CD4-positive, alpha-beta T cell treated with Interleukin-17A for 4 hours (primary cell): Measurements from ENCODE around the gene MAP4K5.

ENCODE experiments used
- DNase-seq: peaks from one replicate; pipeline ENCODE4 v3.0.0-alpha.2; 2020; ENCODE audit warnings: mixed read lengths

The MAP4K5 gene

GRCh38 chr14:50475460-50475859, 56.9 kb downstream of the MAP4K5 start:
- DNase-seq, result no peak

- no peak for DNase-seq
Observed at GRCh38 chr14:50471838-50472465, 60.4 kb downstream of the MAP4K5 start.

GRCh38 chr14:50469982-50470381, 62.4 kb downstream of the MAP4K5 start:
- DNase-seq, result no peak

- no peak for DNase-seq
Observed at GRCh38 chr14:50462111-50462510, 70.3 kb downstream of the MAP4K5 start.

GRCh38 chr14:50453869-50454268, 78.5 kb downstream of the MAP4K5 start:
- no peak for DNase-seq

- DNase-seq, result no peak
Observed at GRCh38 chr14:50452979-50453705, 79.2 kb downstream of the MAP4K5 start.

- DNase-seq, result no peak
Observed at GRCh38 chr14:50452296-50452695, 80.1 kb downstream of the MAP4K5 start.

- no peak for DNase-seq
Observed at GRCh38 chr14:50451854-50452253, 80.5 kb downstream of the MAP4K5 start.

GRCh38 chr14:50447461-50447860, 84.9 kb downstream of the MAP4K5 start:
- DNase-seq, result no peak

GRCh38 chr14:50434528-50434927, 97.8 kb downstream of the MAP4K5 start:
- no peak for DNase-seq

GRCh38 chr14:50432131-50432530, 100.2 kb downstream of the MAP4K5 start:
- no peak for DNase-seq

- no peak for DNase-seq
Observed at GRCh38 chr14:50425816-50426215, 106.6 kb downstream of the MAP4K5 start.

- DNase-seq, result no peak
Observed at GRCh38 chr14:50425105-50425504, 107.3 kb downstream of the MAP4K5 start.

GRCh38 chr14:50423529-50423928, 108.8 kb downstream of the MAP4K5 start:
- DNase-seq, result no peak

- no peak for DNase-seq
Observed at GRCh38 chr14:50421499-50421898, 110.9 kb downstream of the MAP4K5 start.

GRCh38 chr14:50417853-50418252, 114.5 kb downstream of the MAP4K5 start:
- DNase-seq, result no peak

- DNase-seq, result no peak
Observed at GRCh38 chr14:50410921-50411320, 121.4 kb downstream of the MAP4K5 start.

GRCh38 chr14:50410071-50410470, 122.3 kb downstream of the MAP4K5 start:
- no peak for DNase-seq

- DNase-seq, result no peak
Observed at GRCh38 chr14:50407111-50407812, 125.1 kb downstream of the MAP4K5 start.

GRCh38 chr14:50403419-50403818, 128.9 kb downstream of the MAP4K5 start:
- no peak for DNase-seq

GRCh38 chr14:50402965-50403364, 129.4 kb downstream of the MAP4K5 start:
- no peak for DNase-seq

- no peak for DNase-seq
Observed at GRCh38 chr14:50400461-50400860, 131.9 kb downstream of the MAP4K5 start.

GRCh38 chr14:50399251-50400032, 132.9 kb downstream of the MAP4K5 start:
- DNase-seq, result no peak
